GM23338 (cell line): ENCODE measurements around the gene APPBP2. TPM values are rescaled to one million over a fixed set of nuclear protein-coding genes. Genes with fewer than 3 reads are reported as not detected.
A peak's percentile ranks its signal among the peaks of the same experiment; 100 is the strongest.

Experiments
- ATAC-seq: fragments of 200-7000 bp; cut with Tn5 transposase; 3 replicates; pipeline ENCODE4 v1.9.1; 2020
- DNase-seq: peaks from one replicate; pipeline ENCODE4 v3.0.0-alpha.2; 2015; ENCODE audit warnings: low spot score
- H2AFZ ChIP-seq: fragments of 200-600 bp; sonication (generic); 2 replicates; pipeline ENCODE4 v1.8.0; 2016; ENCODE audit warnings: antibody characterized with exemption, mild to moderate bottlenecking, moderate library complexity
- H3F3A ChIP-seq: fragments of 200-600 bp; sonication (generic); replicated peaks from 2 replicates; pipeline ENCODE4 v1.8.0; 2017; ENCODE audit warnings: antibody characterized with exemption, mixed run types, low read depth
- H3K27ac ChIP-seq: fragments of 200-600 bp; sonication (generic); 2 replicates; pipeline ENCODE4 v1.6.1; 2016; ENCODE audit warnings: low read depth
- H3K27me3 ChIP-seq: fragments of 200-600 bp; sonication (generic); 2 replicates; pipeline ENCODE4 v1.8.0; 2016; ENCODE audit warnings: mild to moderate bottlenecking, mixed run types, moderate library complexity; ENCODE audit not compliant: insufficient read depth
- H3K36me3 ChIP-seq: fragments of 200-600 bp; sonication (generic); 2 replicates; pipeline ENCODE4 v1.8.0; 2016; ENCODE audit warnings: mild to moderate bottlenecking; ENCODE audit not compliant: insufficient read depth
- H3K4me1 ChIP-seq: fragments of 200-600 bp; sonication (generic); 2 replicates; pipeline ENCODE4 v1.8.0; 2016; ENCODE audit warnings: mild to moderate bottlenecking, moderate library complexity; ENCODE audit not compliant: insufficient read depth
- H3K4me2 ChIP-seq: fragments of 200-600 bp; sonication (generic); 2 replicates; pipeline ENCODE4 v1.7.1; 2017; ENCODE audit warnings: mixed run types
- H3K4me3 ChIP-seq: fragments of 200-600 bp; sonication (generic); 2 replicates; pipeline ENCODE4 v1.6.1; 2016; ENCODE audit warnings: mixed run types
- H3K79me2 ChIP-seq: fragments of 200-600 bp; sonication (generic); replicated peaks from 2 replicates; pipeline ENCODE4 v1.8.0; 2017; ENCODE audit warnings: mild to moderate bottlenecking; ENCODE audit not compliant: insufficient read depth
- H3K9me2 ChIP-seq: fragments of 200-600 bp; sonication (generic); 2 replicates; pipeline ENCODE4 v1.8.0; 2017; ENCODE audit not compliant: insufficient read depth
- H4K20me1 ChIP-seq: fragments of 200-600 bp; sonication (generic); replicated peaks from 2 replicates; pipeline ENCODE4 v1.8.0; 2017; ENCODE audit warnings: mild to moderate bottlenecking; ENCODE audit not compliant: insufficient read depth
- H3K27ac Mint-ChIP-seq: 2 replicates; pipeline ENCODE4 v1.8.0; 2020; ENCODE audit warnings: inconsistent platforms, mild to moderate bottlenecking, moderate library complexity, mixed read lengths
- H3K27me3 Mint-ChIP-seq: 3 replicates; pipeline ENCODE4 v1.8.0; 2022; ENCODE audit warnings: low read depth, mild to moderate bottlenecking, moderate library complexity, mixed read lengths, inconsistent platforms; ENCODE audit not compliant: insufficient read depth, poor library complexity
- H3K36me3 Mint-ChIP-seq: 3 replicates; pipeline ENCODE4 v1.8.0; 2021; ENCODE audit warnings: low read depth, mild to moderate bottlenecking, inconsistent platforms, moderate library complexity, mixed read lengths
- H3K4me1 Mint-ChIP-seq: 3 replicates; pipeline ENCODE4 v1.8.0; 2020; ENCODE audit warnings: mild to moderate bottlenecking, inconsistent platforms, mixed read lengths
- H3K4me3 Mint-ChIP-seq: 3 replicates; pipeline ENCODE4 v1.8.0; 2021; ENCODE audit warnings: moderate library complexity, mild to moderate bottlenecking, inconsistent platforms, mixed read lengths
- H3K9me3 Mint-ChIP-seq: 3 replicates; pipeline ENCODE4 v1.8.0; 2020; ENCODE audit warnings: moderate library complexity, mild to moderate bottlenecking, inconsistent platforms, mixed read lengths
- CREB1 ChIP-seq: fragments of 250-450 bp; sonication (Bioruptor Pico); IDR thresholded peaks from 2 replicates; pipeline ENCODE4 v1.5.0; 2020; ENCODE audit warnings: low read depth, mild to moderate bottlenecking, moderate library complexity
- CTCF ChIP-seq, 2 experiments: fragments of 200-600 bp in 1 of 2; sonication (generic) in 1 of 2; conservative IDR thresholded peaks; 2 replicates each; pipeline versions ENCODE4 v1.5.1 to v1.6.1; 2016 to 2017; ENCODE audit warnings: antibody characterized with exemption in 2 of 2, low read depth in 2 of 2, mild to moderate bottlenecking in 2 of 2, moderate library complexity in 1 of 2
- ETS1 ChIP-seq: IDR thresholded peaks from 2 replicates; pipeline ENCODE4 v1.6.1; 2016; ENCODE audit warnings: antibody characterized with exemption
- EZH2 ChIP-seq: fragments of 200-600 bp; sonication (generic); IDR thresholded peaks from one replicate; pipeline ENCODE4 v1.8.0; 2017; ENCODE audit warnings: antibody characterized with exemption, mild to moderate bottlenecking, low read depth; ENCODE audit not compliant: unreplicated experiment
- EZH2phosphoT487 ChIP-seq: fragments of 200-600 bp; sonication (generic); IDR thresholded peaks from one replicate; pipeline ENCODE4 v1.8.1; 2018; ENCODE audit warnings: antibody characterized with exemption; ENCODE audit not compliant: unreplicated experiment
- JUNB ChIP-seq: IDR thresholded peaks from one replicate; pipeline ENCODE4 v1.6.1; 2016; ENCODE audit warnings: antibody characterized with exemption; ENCODE audit not compliant: unreplicated experiment
- NANOG ChIP-seq: IDR thresholded peaks from 2 replicates; pipeline ENCODE4 v1.6.1; 2016; ENCODE audit warnings: antibody characterized with exemption, borderline replicate concordance
- POLR2AphosphoS5 ChIP-seq: IDR thresholded peaks from 2 replicates; pipeline ENCODE4 v1.6.1; 2016; ENCODE audit warnings: antibody characterized with exemption, low read depth
- REST ChIP-seq: IDR thresholded peaks from one replicate; pipeline ENCODE4 v1.6.1; 2018; ENCODE audit warnings: antibody characterized with exemption; ENCODE audit not compliant: unreplicated experiment
- STAT1 ChIP-seq: IDR thresholded peaks from one replicate; pipeline ENCODE4 v1.6.1; 2016; ENCODE audit warnings: antibody characterized with exemption; ENCODE audit not compliant: unreplicated experiment
- ZNF114 ChIP-seq: fragments of 250-450 bp; sonication (Bioruptor Pico); IDR thresholded peaks from 2 replicates; pipeline ENCODE4 v1.5.0; 2020; ENCODE audit warnings: mild to moderate bottlenecking, moderate library complexity
- polyA plus RNA-seq: library from polyadenylated mRNA; unstranded; fragments of >200 nt; fragmentation: Nextera tagmentation; extraction: Ambion mirVana; gene quantifications from 2 replicates; pipeline ENCODE4 v1.2.1, GENCODE V29; 2016
- total RNA-seq: library from RNA; depleted of rRNA; stranded (reverse); fragments of >200 nt; shearing (Covaris generic); gene quantifications from 2 replicates; pipeline ENCODE4 v1.2.3, GENCODE V29; 2014

Gene APPBP2
- total and polyA plus RNA-seq, 2 experiments from 2014 or later, result 9.3 to 15.0 TPM

- Histone ChIP-seq H3K9me2 (no peaks in the 10 kb centered on the region), H4K20me1 (no peaks in the 10 kb centered on the region; the same call in none of the 2 replicates), H3K4me1 (no peaks in the 10 kb centered on the region), H3K27ac (no peak overlapping the region), H3K4me3 (no peak overlapping the region), H2AFZ (no peak overlapping the region), H3K79me2 (no peaks in the 10 kb centered on the region), H3K36me3 (no peaks in the 10 kb centered on the region), H3K27me3 (no peaks in the 10 kb centered on the region), H3F3A (0 out of 2 replicates have a peak, but pooled peaks cover 3% of the 10 kb centered on the region), H3K4me2 (no peak overlapping the region)
- ATAC-seq, result no peak
- H3K27me3 Mint-ChIP-seq, result peaks cover 2% of the 10 kb centered on the region
- H3K27ac Mint-ChIP-seq, result no peak overlapping the region
- DNase-seq, result no peak
- no peaks in the 10 kb centered on the region for H3K9me3 Mint-ChIP-seq
- no peaks in the 10 kb centered on the region for H3K36me3 Mint-ChIP-seq
- no peaks in the 10 kb centered on the region; the same call in 2 of the 3 replicates for H3K4me1 Mint-ChIP-seq
- TF ChIP-seq NANOG (no peak), STAT1 (no peak), EZH2 (no peak), EZH2phosphoT487 (no peak), REST (no peak), JUNB (no peak), CTCF (conservative IDR thresholded peaks at IDR 0.05; ENCODE audit: low read depth in 2 of 2) (no peak), ZNF114 (CRISPR knock-in tag) (no peak), POLR2AphosphoS5 (no peak), CREB1 (CRISPR knock-in tag) (no peak)
- no peak overlapping the region for H3K4me3 Mint-ChIP-seq
Measured at GRCh38 chr17:60539807-60540206, 13.8 kb upstream of the APPBP2 start.

- H3K9me2 ChIP-seq, result no peaks in the 10 kb centered on the region
- no peak overlapping the region for H2AFZ ChIP-seq
- no peak overlapping the region for H3K4me2 ChIP-seq
- DNase-seq (no peak), ATAC-seq (no peak)
- H3K4me1 ChIP-seq, result no peaks in the 10 kb centered on the region
- Mint-ChIP-seq H3K36me3 (no peaks in the 10 kb centered on the region), H3K9me3 (no peaks in the 10 kb centered on the region), H3K4me3 (no peak overlapping the region), H3K4me1 (no peaks in the 10 kb centered on the region; the same call in 2 of the 3 replicates), H3K27ac (no peak overlapping the region), H3K27me3 (peaks cover 2% of the 10 kb centered on the region)
- H3K27me3 ChIP-seq, result no peaks in the 10 kb centered on the region
- H3K79me2 ChIP-seq, result no peaks in the 10 kb centered on the region
- 0 out of 2 replicates have a peak, but pooled peaks cover 3% of the 10 kb centered on the region for H3F3A ChIP-seq
- no peaks in the 10 kb centered on the region; the same call in none of the 2 replicates for H4K20me1 ChIP-seq
- no peak overlapping the region for H3K4me3 ChIP-seq
- H3K36me3 ChIP-seq, result no peaks in the 10 kb centered on the region
- H3K27ac ChIP-seq, result 0 out of 2 replicates have a peak overlapping the region, but pooled peaks have one; percentile 50
- no peak for TF ChIP-seq REST
- TF ChIP-seq EZH2, result no peak
- TF ChIP-seq EZH2phosphoT487, result no peak
- TF ChIP-seq ETS1, result no peak
- TF ChIP-seq STAT1, result no peak
- TF ChIP-seq CREB1 (CRISPR knock-in tag), result no peak
- TF ChIP-seq JUNB, result no peak
Measured at GRCh38 chr17:60538726-60539125, 12.7 kb upstream of the APPBP2 start.
